ENCODE results near the gene CYP2E1. TPM values are rescaled to one million over a fixed set of nuclear protein-coding genes. Genes with fewer than 3 reads are reported as not detected.

The CYP2E1 gene
- total RNA-seq = under 1 TPM in 1 of 2 experiments, not detected in 1; 0.30 TPM

GRCh38 chr10:133526957-133527588, at the start of gene CYP2E1:
CYP2E1 (plus strand) TSS chr10:133527363; CDS start chr10:133527396, 33 bp downstream.

GRCh38 chr10:133565441-133566294, 38.5 kb downstream of the CYP2E1 start, which contains the start of gene SYCE1:
SYCE1 (minus strand) TSS chr10:133565583; CDS start chr10:133565529, 54 bp downstream.

Other genes with a start within 250 kb of the CYP2E1 start
- gene TUBGCP2, start 218.5 kb upstream of the CYP2E1 start, total RNA-seq = 10 to 100 TPM; 55.9 to 61.1 TPM
- 10 to 100 TPM; 44.5 to 48.9 TPM for gene ZNF511, start 218.4 kb upstream of the CYP2E1 start, total RNA-seq
- not detected for gene CALY, start 190.5 kb upstream of the CYP2E1 start, total RNA-seq
- gene PRAP1, start 180.0 kb upstream of the CYP2E1 start, total RNA-seq = not detected
- 10 to 100 TPM; 15.6 to 19.1 TPM for gene FUOM, start 169.3 kb upstream of the CYP2E1 start, total RNA-seq
- 10 to 100 TPM; 33.8 to 35.3 TPM for gene ECHS1, start 154.0 kb upstream of the CYP2E1 start, total RNA-seq
- 1 to 10 TPM; 5.5 to 6.3 TPM for gene PAOX, start 148.1 kb upstream of the CYP2E1 start, total RNA-seq
- 10 to 100 TPM; 44.6 to 50.0 TPM for gene MTG1, start 133.2 kb upstream of the CYP2E1 start, total RNA-seq
- gene SPRN, start 102.7 kb upstream of the CYP2E1 start, total RNA-seq = not detected
- 1 to 10 TPM; 2.5 to 3.3 TPM for gene SCART1, start 73.4 kb upstream of the CYP2E1 start, total RNA-seq
- not detected for gene SYCE1, start 38.2 kb downstream of the CYP2E1 start, total RNA-seq
- not detected for gene FRG2B, start 99.4 kb downstream of the CYP2E1 start, total RNA-seq